Activated CD4-positive, alpha-beta T cell treated with anti-CD3 and anti-CD28 coated beads for 1 hour (primary cell): ENCODE data around the gene TGFBR3.

Source experiments
- DNase-seq: peaks from one replicate; pipeline ENCODE4 v3.0.0-alpha.2; 2020

Gene TGFBR3

DNA sequence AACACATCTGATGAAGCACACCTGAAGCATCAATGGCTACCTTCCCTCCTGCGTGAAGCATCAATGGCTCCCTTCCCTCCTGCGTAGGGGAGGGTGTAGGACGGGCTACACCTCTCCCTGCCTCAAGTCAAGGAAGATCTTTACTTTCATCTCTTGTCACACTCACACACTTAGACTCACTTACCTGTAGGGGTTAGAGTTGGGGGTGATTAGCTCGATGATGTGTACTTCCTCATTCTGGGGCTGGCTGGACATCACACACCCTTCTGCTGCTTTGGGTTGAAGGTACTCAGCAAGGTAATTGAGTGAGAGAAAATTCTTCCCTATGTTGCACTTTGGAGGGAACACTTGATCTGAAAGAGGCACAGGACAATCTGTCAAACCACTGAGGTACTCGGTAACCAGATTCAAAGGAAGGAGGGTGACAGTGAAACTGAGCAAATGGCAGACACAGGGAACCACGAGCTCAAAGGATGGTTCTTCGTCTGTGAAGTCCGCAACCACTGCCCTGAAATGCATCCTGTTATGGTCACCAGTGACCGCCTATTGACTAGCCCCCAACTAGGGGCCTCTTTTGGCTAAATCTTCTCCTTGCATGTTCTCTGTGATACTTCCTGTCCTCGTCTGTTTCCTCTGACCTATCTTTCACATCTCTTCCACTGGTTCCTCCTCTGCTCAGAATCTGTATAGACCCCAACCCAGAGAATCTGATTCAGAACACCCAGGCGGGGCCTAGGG, 156.2 kb downstream of the TGFBR3 start:
- DNase-seq = no peak

DNA sequence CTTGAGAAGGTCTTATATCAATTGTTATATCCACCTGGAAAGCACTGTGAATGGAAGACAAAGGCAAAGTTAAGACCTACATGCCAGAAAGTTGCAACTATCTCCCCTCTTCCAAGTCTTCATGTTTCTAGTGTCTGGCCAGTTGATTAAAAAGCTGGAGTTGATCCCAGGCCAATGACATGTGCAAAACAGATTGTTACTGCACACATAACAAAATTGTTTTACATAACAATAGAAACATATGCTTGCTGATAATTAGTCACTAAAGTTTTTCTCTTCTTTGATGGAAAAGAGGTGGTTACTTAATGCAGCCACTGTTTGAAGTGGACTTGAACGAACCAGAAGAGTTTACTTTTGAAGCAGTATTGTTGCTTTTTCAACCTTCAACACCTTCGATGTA, 158.2 kb downstream of the TGFBR3 start:
- DNase-seq = no peak

DNA sequence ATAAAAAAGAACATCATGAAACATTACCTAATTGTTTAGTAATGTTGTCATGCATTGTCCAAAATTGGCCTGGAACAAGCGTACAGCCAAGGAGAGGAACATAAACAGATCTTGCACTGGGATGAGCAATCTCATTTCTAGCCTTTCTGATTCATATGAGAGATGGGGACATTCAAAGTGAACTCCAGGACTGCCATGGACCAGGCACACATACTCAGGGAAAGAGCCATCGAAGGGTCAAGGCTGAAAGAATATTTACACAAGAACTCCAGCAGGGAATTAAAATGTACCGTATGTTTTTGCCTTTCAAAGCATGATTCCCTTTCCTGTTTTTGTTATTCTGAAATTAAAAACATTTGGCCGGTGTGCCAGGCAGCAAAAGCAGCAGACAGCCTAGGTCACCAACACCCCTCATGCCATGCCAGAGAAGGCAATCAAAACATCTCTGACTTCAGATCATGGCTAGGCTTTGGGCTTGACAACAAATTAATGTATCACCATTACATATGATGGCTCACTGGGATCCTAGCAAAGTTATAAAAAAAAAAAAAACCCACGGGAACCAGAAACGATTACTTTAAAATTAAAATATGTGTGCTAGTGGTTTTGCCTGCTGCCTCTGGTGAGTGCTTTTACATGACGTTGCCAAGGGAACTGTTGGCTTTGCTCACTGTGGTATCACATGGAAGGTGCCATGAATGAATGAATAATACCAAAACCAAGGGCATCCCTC, 159.8 kb downstream of the TGFBR3 start:
- DNase-seq = no peak

DNA sequence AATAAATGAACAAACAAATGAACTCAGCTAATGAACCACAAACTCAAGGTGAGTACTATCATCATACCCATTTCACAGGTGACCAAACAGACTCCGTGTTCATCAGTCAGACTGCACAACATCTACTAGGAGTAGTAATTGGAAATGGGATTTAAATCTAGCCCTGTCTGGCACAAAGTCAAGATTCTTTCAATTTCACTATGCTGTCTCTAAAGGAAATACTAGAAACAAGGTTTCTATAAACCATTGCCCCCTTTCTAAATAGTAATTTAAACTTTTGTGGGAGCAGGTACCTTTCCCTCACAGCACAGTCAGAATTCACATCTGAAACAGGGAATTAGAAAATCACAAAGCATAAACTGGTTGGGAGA, 160.3 kb downstream of the TGFBR3 start:
- DNase-seq = no peak

DNA sequence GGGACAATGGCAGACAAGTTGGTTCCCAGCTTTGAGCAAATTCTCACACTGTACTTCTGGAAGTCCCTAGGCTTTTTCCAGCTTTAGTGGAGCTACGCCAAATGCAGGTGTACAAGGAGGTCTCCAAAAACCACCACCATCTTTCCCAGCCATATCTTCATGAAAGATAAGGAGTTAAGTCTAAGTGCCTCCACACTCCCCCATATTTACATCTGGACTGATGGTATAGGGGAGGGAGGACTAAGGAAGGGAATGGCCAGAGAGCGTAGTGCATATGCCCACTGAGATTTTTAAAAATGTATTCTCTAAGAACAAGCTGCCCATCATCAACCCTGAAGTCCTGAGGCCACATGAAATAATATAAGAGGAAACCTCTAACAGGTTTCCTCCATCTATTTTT, 161.3 kb downstream of the TGFBR3 start:
- no peak for DNase-seq

DNA sequence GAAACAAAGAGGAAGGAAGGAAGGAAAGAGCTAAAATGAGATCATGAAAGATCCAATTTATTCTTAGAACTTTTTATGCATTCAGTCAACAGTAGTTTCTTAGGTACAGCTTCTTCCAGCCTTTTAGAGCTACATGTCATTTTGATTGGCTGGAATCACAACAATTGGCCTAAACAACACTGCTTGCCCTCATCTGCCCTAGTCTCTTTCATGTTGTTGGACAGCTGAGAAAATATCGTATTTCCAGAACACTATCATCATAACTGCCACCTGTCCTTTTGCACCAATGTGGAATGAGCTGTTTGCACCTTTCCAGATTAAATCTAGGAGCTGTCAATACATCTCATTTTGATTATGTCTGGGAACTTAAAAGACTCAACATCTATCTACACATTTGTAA, 161.7 kb downstream of the TGFBR3 start:
- DNase-seq = no peak

DNA sequence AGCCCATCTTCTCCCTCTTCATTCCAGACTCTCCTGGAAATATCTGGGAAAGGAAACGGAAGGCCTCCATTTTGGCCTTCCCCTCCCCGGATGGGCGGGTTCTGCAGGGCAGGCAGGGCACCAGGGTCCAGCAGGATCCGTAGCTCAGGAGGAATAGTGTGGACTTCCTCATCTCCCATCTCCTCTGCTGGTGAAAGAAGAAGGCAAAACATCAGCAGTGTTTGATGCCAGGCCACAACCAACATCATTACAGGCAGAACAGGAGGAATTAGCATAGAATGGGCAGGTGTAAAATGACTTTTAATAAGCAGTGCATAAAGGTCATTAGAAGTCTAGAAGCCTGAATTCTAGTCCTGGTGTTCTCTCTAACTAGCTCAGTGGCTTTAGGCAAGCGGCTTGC, 165.9 kb downstream of the TGFBR3 start:
- DNase-seq = no peak

DNA sequence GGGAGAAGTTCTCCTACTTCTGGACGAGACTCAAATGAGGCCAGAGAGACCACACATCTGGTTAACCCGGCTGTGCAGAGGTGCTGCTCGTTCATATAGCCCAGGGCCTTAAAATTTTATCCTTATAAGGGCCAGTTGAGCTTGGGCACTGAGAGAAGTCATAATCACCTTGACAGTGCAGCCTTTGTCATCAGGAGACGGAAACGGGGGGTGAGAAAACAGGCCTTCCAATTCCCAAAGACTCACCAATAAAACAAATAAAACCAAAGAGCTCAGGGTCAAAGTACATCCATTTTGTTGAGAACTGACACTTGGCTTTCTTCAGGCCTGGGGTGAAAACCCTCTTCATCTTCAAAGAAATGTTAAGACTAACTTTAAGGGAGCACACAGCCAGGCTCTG, 167.1 kb downstream of the TGFBR3 start:
- no peak for DNase-seq

DNA sequence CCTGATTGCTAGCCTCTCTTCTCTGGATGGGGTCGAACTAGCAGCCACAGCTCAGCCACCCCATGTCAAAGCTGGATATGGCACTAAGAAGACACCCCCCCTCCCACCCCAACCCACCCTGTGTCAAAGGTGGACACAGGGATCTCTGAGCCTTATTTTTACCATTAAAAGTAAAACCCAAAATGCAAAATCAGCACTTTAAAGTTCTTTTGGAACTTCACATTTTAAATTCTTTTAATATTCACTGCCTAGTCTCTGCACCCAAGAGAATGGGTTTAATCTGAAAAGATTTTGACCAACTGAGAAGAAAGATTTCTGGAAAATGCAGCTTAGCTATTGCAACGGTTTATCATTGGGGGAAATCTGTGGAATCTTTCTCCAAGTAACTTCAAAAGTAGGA, 167.6 kb downstream of the TGFBR3 start:
- no peak for DNase-seq

DNA sequence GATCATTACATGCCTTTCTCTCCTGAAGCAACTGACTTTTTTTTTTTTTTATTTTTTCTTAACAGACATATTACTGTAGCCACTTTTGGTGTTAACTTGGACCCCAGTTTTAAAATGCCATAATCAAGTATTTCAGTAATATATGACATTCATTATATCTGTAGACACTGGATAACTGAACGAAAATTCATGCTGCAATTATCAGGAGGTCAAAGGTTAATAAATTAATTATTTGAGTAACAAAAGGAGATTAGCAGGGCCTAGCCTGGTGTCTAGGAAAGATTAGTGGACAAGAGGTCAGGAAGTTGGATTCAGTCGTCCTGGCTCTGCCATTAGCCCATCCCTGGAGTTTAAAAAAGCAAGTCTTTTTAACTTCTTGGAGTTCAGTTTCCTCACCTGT, 168.1 kb downstream of the TGFBR3 start:
- no peak for DNase-seq

DNA sequence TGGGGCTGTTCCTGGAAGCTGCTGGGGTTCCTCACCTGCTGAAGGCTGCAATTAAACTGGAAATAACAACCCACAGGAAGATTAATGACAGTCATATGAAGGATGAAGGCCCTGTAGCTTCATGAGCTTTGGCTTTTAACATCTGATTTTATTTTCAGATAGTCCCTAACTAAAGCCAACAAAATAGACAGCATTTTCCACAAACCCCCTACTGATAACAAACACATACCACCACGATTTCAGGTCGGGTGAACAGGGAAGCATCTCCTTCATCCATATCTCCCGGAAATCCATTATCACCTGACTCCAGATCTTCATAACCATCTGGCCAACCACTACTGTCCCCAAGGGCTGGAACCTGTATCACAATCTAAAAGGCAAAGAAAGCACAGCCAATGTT, 169.6 kb downstream of the TGFBR3 start:
- DNase-seq = no peak

DNA sequence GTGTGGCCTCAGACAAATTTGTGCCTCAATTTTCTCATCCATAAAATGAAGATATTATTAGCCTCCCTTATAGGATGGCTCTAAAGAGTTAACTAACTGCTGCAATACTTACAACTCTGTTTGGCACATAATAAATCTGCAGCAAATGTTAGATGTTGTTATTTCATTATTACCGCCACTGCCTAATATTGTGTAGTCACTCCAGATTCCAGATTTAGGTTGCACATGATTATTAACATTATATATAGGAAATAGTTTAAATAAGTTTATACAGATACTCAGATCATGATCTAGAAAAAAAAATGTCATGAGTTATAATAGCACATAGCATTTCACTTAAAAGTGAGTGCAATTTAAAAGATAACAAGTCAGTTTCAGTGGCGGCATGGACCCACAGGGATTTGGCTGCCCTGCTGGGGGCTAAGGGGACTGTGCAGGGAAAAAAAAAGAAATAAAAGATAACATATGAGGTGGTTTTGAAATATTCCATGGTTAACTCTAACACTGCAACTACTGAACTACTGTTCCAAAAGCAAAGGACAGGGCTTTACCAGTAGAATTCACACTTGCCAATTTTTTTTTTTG, 170.4 kb downstream of the TGFBR3 start:
- no peak for DNase-seq

DNA sequence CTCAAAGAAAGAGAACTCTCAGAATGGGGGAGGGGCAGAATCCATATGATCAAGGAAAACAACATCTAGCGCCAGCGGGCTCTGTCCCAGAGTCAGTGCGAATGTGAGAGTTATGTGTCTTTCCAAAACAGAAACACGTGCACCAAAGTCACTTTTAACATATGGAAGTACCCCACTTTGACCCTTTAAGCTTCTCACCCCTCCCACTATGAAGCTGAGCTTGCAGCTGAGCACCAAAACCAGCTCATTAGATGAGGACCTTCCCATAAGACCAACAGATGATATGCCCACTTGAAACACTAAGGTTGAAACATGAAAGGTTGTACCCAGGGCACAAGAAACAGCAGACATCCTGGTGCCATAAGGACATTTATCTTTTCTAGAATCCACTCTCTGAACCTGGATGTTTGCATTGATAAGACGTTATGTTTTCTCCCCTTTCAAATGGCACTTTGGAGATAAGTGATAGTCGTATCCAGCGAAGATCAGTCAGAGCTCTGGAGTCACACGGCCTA, 171.0 kb downstream of the TGFBR3 start:
- no peak for DNase-seq

DNA sequence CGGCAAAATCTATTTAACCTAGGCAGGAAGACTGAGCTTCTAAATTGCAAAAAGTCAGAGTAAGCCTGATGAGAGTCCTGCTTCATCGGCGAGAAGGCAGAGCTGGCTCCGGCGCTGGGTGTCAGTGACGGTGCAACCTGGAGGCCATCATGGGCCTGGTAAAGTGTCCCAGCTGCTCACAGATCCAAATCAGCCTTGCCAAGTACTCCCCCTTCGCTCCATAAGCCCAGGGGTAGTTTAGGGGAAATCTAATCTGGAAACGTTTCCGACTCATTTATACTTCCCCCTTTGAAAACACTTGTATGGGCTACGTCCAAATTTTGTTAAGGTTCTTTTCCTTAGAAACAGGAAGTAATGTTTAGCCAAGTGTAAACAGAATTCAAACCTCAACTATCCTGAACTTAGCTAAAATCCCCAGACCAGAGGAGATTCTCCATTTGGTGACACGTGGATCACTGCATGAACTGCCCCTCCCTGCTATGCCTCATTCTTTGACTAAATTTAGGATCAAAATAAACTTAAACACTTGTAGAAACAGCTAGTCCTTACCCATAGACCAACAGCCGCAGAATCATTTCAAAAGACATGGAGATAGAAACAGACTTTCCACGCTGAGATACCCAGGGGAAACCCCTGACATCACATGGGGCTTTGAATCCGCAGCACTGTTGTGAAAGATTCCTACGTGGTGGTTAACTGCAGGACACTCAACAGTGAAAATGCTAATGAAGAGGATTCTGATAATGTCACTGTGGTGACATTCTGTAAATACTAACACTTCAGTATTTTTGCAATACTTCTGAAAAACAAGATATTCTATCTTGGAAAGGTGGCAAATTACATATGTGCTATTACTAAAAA, 172.7 kb downstream of the TGFBR3 start:
- no peak for DNase-seq

DNA sequence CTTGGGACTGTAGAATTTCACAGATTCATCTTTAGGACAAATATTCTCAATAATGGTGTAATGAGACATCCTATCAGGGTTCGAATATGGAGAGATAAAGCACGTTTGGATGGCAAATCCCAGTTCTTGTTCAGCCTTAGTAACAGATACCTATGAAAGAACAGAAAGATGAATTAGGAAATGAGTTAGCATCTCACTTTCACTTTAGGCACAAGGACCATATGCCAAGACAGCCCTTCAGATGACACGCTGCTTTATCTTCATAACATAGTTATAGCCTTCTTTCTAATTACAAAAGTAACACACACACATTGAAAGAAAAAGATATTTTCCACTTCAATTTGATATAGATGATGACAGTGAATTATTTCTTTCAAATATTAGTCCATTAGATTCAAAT, 173.6 kb downstream of the TGFBR3 start:
- DNase-seq = no peak

DNA sequence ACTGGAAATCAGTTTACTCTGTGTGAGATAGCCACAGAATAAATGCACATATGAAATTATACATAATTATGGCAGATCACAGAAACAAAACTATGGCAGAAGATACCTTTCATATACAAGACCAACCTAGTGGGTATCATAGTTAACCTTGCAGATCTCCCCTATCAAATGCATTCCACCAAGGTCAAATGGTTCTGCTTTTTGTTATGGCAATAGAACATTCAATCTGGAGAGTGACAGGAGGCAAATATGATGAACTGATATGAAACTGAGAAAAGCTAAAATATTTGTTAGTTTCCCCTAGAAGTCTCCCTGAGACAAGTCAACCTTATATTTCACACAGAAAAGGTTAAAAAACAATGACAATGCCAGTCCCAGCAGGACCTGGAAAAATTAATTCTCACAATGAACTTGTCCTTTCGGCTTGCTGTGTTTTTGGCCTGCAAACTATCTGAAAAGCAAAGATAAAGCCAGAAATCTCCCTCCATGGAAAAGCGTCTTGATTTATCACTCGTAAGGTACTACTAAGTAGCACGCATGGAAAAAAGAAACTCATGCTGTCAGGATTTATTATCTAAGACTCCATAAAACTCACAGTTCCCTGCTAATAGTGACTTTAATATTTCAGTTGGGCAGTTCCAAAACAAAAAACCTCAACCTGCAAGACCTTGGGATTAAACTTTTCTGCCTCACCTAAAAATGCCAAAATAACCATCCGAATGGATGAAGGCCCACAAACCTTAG, 174.3 kb downstream of the TGFBR3 start:
- no peak for DNase-seq

DNA sequence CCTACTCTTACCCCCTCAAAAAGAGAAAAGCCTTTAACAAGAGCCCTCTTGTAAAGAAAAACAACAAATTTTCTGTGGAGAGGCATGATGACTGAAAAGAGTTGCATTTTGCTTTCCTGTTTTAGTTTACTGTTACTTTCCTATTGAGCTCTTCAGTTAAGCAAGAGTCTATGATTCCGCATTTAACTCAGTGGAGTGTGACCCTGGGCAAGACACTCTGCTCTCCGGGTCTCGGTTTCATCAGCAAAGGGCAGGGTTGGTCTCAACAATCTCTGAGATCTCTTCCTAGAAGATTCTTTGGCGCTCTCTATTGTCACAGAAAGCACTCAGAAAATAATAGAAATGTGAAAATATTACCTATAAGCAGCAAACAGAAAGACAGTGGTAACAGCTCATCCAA, 175.7 kb downstream of the TGFBR3 start:
- no peak for DNase-seq

DNA sequence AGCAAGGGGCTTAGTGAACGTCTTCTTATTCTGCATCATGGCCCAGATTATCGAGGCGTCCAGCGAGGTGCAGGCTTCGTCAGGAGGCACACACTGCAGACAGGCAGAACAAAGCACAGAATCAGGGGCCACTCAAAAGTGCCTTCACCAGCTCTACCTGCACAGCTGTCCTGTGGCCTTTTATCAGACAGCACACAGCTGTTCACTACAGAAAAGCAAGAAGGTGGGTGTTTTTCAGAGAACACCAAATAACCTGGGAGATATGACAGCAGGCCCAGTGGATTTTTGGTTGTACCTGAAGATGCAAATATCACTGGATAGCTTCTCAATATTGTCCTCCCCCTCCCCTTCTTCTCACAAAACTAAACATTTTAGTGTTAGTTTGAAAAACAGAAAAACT, 177.3 kb downstream of the TGFBR3 start:
- no peak for DNase-seq

DNA sequence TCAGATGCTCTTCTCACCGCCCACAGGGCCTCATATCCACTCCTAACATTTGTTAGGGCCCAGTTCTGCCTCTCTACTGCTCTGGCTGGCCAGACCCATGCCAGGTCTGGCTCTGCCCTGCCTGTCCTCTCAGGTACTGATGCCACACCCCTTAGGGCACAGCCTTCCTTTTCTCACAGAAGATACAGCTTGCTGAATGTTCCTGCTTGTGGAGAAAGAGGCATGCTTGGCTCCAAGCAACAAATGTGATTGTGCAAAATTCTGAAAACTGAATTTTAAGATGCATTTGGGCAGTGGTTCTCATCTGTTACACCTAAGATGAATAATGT, 178.1 kb downstream of the TGFBR3 start:
- DNase-seq = no peak

DNA sequence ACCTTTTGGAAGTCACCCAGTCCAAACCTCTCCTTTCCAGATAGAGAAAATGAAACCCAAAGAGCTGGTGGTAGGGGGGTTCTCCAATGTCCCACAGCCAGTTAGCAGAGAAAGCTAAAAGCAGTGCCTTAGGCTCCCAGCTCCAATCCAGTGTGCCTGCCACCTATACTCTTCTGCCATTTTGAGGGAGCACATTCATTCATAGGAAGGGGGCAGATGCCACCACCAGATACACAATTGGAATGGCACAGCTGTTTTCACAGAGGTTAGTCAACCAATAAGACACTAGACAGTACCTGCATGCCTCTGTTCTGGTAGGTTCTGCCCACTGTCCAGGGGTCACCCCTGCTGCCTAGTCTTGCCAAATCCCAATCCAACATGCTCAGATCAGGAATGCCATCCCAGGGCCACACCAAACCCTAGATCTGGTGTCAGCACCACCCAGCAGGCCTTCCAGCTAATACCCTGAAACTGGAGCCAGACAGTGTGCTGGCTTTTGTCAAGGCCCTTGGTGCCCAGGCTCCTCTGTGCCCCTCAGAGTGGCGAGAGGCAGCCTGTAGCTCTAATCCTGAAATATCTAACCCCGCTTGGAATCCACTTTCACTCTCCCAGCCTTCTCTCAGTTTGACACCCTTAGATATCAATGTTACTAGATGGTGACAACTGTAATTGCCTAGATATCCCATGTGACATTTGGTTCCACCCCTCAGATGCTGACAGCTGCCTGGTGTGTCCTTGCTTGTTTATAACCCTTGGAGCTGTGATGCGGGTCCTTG, 178.6 kb downstream of the TGFBR3 start:
- no peak for DNase-seq

DNA sequence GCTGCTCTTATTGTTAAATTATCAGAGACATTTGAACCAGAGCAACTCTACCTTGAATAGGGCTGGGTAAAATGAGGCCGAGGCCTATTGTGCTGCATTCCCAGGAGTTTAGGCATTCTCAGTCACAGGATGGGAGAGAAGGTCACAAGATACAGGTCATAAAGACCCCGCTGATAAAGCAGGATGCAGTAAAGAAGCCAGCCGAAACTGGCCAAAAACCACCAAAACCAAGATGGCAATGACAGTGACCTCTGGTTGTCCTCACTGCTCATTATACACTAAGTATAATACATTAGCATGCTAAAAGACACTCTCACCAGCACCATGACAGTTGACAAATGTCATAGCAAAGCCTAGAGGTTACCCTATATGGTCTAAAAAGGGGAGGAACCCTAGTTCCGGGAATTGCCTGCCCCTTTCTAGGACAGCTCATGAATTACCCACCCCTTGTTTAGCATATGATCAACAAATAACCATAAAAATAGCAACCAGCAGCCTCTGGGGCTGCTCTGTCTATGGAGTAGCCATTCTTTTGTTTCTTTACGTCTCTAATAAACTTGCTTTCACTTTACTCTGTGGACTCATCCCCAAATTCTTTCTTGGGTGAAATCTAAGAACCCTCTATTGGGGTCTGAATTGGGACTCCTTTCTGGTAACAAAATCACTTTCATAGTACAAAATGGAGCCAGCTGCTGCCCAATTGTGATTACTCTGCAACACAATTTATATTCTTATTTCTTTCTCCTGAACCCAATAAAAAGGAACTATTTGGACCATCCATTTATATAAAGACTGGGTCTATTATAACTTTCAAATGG, 179.6 kb downstream of the TGFBR3 start:
- DNase-seq = no peak
